HFFc6 (cell line): ENCODE results near the gene CDHR1. TPM values are rescaled to one million over a fixed set of nuclear protein-coding genes. Genes with fewer than 3 reads are reported as not detected.

Source experiments
- DNase-seq: peaks from one replicate; pipeline ENCODE4 v3.0.0-alpha.2; 2018
- H3K27ac Mint-ChIP-seq: 2 replicates; pipeline ENCODE4 v1.8.0; 2020; ENCODE audit warnings: mild to moderate bottlenecking, mixed read lengths
- H3K27me3 Mint-ChIP-seq: 2 replicates; pipeline ENCODE4 v1.8.0; 2021; ENCODE audit warnings: mild to moderate bottlenecking, moderate library complexity, mixed read lengths; ENCODE audit not compliant: insufficient read depth
- H3K36me3 Mint-ChIP-seq: 2 replicates; pipeline ENCODE4 v1.8.0; 2021; ENCODE audit warnings: low read depth, mixed read lengths
- H3K4me1 Mint-ChIP-seq: 2 replicates; pipeline ENCODE4 v1.8.0; 2020; ENCODE audit warnings: low read depth, mixed read lengths
- H3K4me3 Mint-ChIP-seq: 2 replicates; pipeline ENCODE4 v1.8.0; 2020; ENCODE audit warnings: mild to moderate bottlenecking, moderate library complexity, mixed read lengths
- H3K9me3 Mint-ChIP-seq: 2 replicates; pipeline ENCODE4 v1.8.0; 2020; ENCODE audit warnings: mild to moderate bottlenecking, mixed read lengths
- total RNA-seq, 6 experiments: library from RNA; stranded (reverse); fragmentation: NEBNext Ultra II Directional; extraction: Animal tissue kit (Norgen Biotek cat#: 25700); gene quantifications; 2 replicates in 1 of 6; 3 replicates in 5 of 6; pipeline ENCODE4 v1.2.3, GENCODE V29; 2021
- TF ChIP-seq, protein P1 (sequence below): fragments of 200-600 bp; sonication (generic); IDR thresholded peaks from 2 replicates; pipeline ENCODE4 v1.5.0; 2021; ENCODE audit warnings: antibody characterized with exemption, mild to moderate bottlenecking

CDHR1 gene
- total RNA-seq, 6 experiments from 2014 or later: not detected

DNA sequence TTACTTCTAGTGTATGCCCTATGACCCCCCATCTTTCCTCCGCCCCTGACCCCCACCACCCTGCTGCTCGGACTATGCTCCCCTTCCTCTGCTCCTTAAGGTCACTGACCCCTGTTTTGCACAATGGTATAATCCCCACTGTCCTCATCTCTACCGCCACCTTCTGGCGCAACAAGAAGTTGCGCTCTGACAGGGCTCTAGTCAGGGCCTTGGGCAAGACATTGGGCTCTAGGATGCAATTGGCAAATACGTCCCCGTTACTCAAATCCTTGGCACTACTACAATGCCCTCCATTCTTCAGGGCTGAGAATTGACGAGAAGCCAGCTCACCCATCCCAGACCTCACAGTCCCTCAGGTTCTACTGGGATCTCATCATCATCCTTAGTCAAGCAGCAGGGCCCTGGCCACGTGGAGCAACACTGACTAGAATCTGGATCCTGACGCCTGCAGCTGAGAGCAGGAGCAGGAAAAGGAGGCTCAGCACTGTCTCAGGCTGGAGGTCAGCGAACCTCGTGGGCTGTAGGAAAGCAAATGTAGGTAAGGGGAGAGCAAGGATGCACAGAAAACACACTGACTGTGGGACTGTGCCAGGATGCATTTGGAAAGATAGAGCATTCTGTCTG lies 20.4 kb downstream of the CDHR1 start:
- H3K36me3 Mint-ChIP-seq: no peaks in the 10 kb centered on the region
- TF ChIP-seq, protein P1, sequence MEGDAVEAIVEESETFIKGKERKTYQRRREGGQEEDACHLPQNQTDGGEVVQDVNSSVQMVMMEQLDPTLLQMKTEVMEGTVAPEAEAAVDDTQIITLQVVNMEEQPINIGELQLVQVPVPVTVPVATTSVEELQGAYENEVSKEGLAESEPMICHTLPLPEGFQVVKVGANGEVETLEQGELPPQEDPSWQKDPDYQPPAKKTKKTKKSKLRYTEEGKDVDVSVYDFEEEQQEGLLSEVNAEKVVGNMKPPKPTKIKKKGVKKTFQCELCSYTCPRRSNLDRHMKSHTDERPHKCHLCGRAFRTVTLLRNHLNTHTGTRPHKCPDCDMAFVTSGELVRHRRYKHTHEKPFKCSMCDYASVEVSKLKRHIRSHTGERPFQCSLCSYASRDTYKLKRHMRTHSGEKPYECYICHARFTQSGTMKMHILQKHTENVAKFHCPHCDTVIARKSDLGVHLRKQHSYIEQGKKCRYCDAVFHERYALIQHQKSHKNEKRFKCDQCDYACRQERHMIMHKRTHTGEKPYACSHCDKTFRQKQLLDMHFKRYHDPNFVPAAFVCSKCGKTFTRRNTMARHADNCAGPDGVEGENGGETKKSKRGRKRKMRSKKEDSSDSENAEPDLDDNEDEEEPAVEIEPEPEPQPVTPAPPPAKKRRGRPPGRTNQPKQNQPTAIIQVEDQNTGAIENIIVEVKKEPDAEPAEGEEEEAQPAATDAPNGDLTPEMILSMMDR: peak; percentile 57
- DNase-seq: no peak
- H3K4me3 Mint-ChIP-seq: no peak overlapping the region
- no peaks in the 10 kb centered on the region for H3K4me1 Mint-ChIP-seq
- no peak overlapping the region for H3K27ac Mint-ChIP-seq
- no peaks in the 10 kb centered on the region for H3K9me3 Mint-ChIP-seq
- H3K27me3 Mint-ChIP-seq: peaks cover 18% of the 10 kb centered on the region

- no peak for DNase-seq
- Mint-ChIP-seq H3K27ac (no peak overlapping the region), H3K4me3 (no peak overlapping the region), H3K27me3 (peaks cover 10% of the 10 kb centered on the region), H3K4me1 (no peaks in the 10 kb centered on the region), H3K9me3 (no peaks in the 10 kb centered on the region), H3K36me3 (no peaks in the 10 kb centered on the region)
- TF ChIP-seq, protein P1: no peak
Measured at GRCh38 chr10:84216834-84217233, 22.5 kb downstream of the CDHR1 start.

DNA sequence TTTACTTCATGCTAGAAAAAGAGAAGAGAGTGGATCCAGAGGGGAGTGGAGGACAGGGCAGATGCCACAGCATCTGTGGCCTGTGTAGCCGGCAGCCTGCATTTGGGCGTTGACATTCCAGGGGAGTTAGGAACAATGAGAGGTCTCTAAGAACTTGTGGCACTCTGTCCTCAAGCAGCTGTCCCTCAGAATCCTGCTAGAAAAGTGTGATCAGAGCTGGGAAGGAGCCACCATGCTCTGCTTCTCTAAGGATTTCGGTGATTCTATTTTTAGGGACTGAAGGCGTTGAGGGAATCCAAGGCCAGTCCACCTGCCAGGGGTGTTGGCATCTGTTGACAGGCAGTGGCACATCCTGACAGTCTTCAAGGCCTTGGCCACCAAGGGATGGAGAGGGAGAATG lies 23.4 kb downstream of the CDHR1 start:
- Mint-ChIP-seq H3K9me3 (no peaks in the 10 kb centered on the region), H3K4me1 (no peaks in the 10 kb centered on the region), H3K27ac (no peak overlapping the region), H3K36me3 (no peaks in the 10 kb centered on the region), H3K27me3 (peaks cover 7% of the 10 kb centered on the region), H3K4me3 (no peak overlapping the region)
- no peak for DNase-seq
- TF ChIP-seq, protein P1: no peak

DNA sequence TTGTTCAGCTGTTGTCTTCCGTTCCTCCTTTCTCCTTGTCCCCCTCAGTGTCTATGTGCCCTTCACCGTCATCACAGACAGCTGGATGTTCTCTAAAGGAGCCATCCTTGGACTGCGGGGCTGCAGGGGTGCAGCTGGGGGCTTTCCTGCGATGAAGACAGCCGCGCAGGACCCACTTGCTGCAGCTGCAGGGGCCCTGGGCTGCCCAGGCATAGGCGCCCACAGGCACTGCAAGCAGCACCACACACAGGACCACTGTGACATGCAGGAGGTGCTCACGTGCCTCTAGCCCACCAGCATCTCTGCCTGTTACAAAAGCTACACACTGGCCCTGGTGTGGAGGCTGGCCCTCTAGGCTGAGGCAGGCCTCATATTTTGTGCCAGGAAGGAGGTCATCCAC lies 27.6 kb downstream of the CDHR1 start:
- no peaks in the 10 kb centered on the region for H3K4me1 Mint-ChIP-seq
- H3K4me3 Mint-ChIP-seq: no peak overlapping the region
- no peak for DNase-seq
- TF ChIP-seq, protein P1: no peak
- H3K36me3 Mint-ChIP-seq: no peaks in the 10 kb centered on the region
- no peak overlapping the region for H3K27ac Mint-ChIP-seq
- H3K9me3 Mint-ChIP-seq: no peaks in the 10 kb centered on the region
- H3K27me3 Mint-ChIP-seq: peaks cover 5% of the 10 kb centered on the region

GRCh38 chr10:84224411-84225028 lies 30.2 kb downstream of the CDHR1 start:
- peaks cover 3% of the 10 kb centered on the region for H3K27me3 Mint-ChIP-seq
- no peaks in the 10 kb centered on the region for H3K9me3 Mint-ChIP-seq
- no peak overlapping the region for H3K4me3 Mint-ChIP-seq
- no peak overlapping the region for H3K27ac Mint-ChIP-seq
- DNase-seq: no peak
- TF ChIP-seq, protein P1: no peak
- H3K4me1 Mint-ChIP-seq: no peaks in the 10 kb centered on the region
- no peaks in the 10 kb centered on the region for H3K36me3 Mint-ChIP-seq
